Caki2 (cell line): ENCODE data around the gene APOD. TPM values are rescaled to one million over a fixed set of nuclear protein-coding genes. Genes with fewer than 3 reads are reported as not detected.
"Not testable (repeated sequence)": the region's sequence is repeated elsewhere in the genome, so short reads cannot be mapped to it uniquely, and the experiment has no call there.

ENCODE experiments used
- DNase-seq: peaks from one replicate; pipeline ENCODE4 v3.0.0-alpha.2; 2015; ENCODE audit warnings: low read depth
- in situ Hi-C: cut with HindIII; loops from 2 replicates; pipeline ENCODE4 v1.10.0; 2016; ENCODE audit warnings: low sequenced_read_pairs, low pct_unique_long_range_greater_than_20kb, mixed read lengths
- total RNA-seq: library from RNA; depleted of rRNA; stranded (reverse); fragments of >200 nt; shearing (Covaris generic); gene quantifications from 2 replicates; pipeline ENCODE4 v1.2.3, GENCODE V29; 2014; ENCODE audit warnings: low replicate concordance

APOD gene
- total RNA-seq, 1 experiment from 2014 or later, result not detected

GRCh38 chr3:195620476-195620875, 36.7 kb upstream of the APOD start:
- DNase-seq, in situ Hi-C loops: not testable (repeated sequence)

- DNase-seq, in situ Hi-C loops: not testable (repeated sequence)
Measured at GRCh38 chr3:195619591-195620369, 36.0 kb upstream of the APOD start.

GRCh38 chr3:195617784-195618659, 34.3 kb upstream of the APOD start:
- in situ Hi-C loops, DNase-seq: not testable (repeated sequence)

GRCh38 chr3:195617134-195617533, 33.4 kb upstream of the APOD start:
- in situ Hi-C loops, result not testable (repeated sequence)

GRCh38 chr3:195616681-195617080, 32.9 kb upstream of the APOD start:
- in situ Hi-C loops, result no loop called here
- DNase-seq, result no peak

More at GRCh38 chr3:195617134-195617533, 33.4 kb upstream of the APOD start:
- not testable (repeated sequence) for DNase-seq

GRCh38 chr3:195615952-195616537, 32.3 kb upstream of the APOD start:
- DNase-seq, in situ Hi-C loops: not testable (repeated sequence)

- in situ Hi-C loops, DNase-seq: not testable (repeated sequence)
Measured at GRCh38 chr3:195614672-195615504, 31.1 kb upstream of the APOD start.

GRCh38 chr3:195613468-195614069, 29.8 kb upstream of the APOD start:
- no peak for DNase-seq
- in situ Hi-C loops, result no loop called here

GRCh38 chr3:195612075-195612800, 28.5 kb upstream of the APOD start:
- in situ Hi-C loops, result no loop called here
- no peak for DNase-seq

- no peak for DNase-seq
- in situ Hi-C loops, result no loop called here
Measured at GRCh38 chr3:195609229-195609628, 25.5 kb upstream of the APOD start.

GRCh38 chr3:195601785-195602184, 18.0 kb upstream of the APOD start:
- DNase-seq, in situ Hi-C loops: not testable (repeated sequence)

- in situ Hi-C loops, result no loop called here
Measured at GRCh38 chr3:195601382-195601781, 17.6 kb upstream of the APOD start.

GRCh38 chr3:195599926-195600325, 16.2 kb upstream of the APOD start:
- DNase-seq, in situ Hi-C loops: not testable (repeated sequence)

More at GRCh38 chr3:195601382-195601781, 17.6 kb upstream of the APOD start:
- DNase-seq, result no peak

GRCh38 chr3:195599516-195599915, 15.8 kb upstream of the APOD start:
- DNase-seq, in situ Hi-C loops: not testable (repeated sequence)

- no peak for DNase-seq
- in situ Hi-C loops, result no loop called here
Measured at GRCh38 chr3:195597848-195598247, 14.1 kb upstream of the APOD start.

GRCh38 chr3:195597229-195597628, 13.5 kb upstream of the APOD start:
- DNase-seq, result no peak
- in situ Hi-C loops, result no loop called here

- in situ Hi-C loops, result no loop called here
- DNase-seq, result no peak
Measured at GRCh38 chr3:195596765-195597171, 13.0 kb upstream of the APOD start.
